ENCODE measurements around the gene PCDHA12. TPM values are rescaled to one million over a fixed set of nuclear protein-coding genes. Genes with fewer than 3 reads are reported as not detected.

The PCDHA12 gene
- total and polyA plus RNA-seq, 2 donors (not counting 3 experiments of a cell fraction or from before 2014, with no cell fraction given), result 0.03 TPM; not detected in 1

DNA sequence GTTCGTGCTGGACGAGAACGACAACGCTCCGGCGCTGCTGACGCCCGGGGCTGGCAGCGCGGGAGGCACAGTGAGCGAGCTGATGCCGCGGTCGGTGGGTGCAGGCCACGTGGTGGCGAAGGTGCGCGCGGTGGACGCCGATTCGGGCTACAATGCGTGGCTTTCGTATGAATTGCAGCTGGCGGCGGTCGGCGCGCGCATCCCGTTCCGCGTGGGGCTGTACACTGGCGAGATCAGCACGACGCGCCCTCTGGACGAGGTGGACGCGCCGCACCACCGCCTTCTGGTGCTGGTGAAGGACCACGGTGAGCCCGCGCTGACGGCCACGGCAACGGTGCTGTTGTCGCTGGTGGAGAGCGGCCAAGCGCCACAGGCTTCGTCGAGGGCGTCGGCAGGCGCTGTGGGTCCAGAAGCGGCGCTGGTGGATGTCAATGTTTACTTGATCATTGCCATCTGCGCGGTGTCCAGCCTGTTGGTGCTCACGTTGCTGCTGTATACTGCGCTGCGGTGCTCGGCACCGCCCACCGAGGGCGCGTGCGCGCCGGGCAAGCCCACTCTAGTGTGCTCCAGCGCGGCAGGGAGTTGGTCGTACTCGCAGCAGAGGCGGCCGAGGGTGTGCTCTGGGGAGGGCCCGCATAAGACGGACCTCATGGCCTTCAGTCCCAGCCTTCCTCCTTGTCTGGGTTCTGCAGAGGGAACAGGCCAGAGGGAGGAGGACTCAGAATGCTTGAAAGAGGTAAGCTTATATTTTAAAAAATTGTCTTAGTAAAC, 9.0 kb downstream of the PCDHA12 start:
- Histone ChIP-seq H3K9me3 (replicated peaks; ENCODE audit: control insufficient read depth, insufficient read depth, low read length) (no peaks in the 10 kb centered on the region), H3K4me3 (replicated peaks in 1 of 3; ENCODE audit: insufficient read depth in 1 of 3, low read depth in 1 of 3, low read length in 3 of 3) (no peak overlapping the region), H3K27me3 (ENCODE audit: control insufficient read depth in 2 of 2, insufficient read depth in 2 of 2, low read length in 2 of 2) (peaks cover 0 to 5% of the 10 kb centered on the region in 2 experiments), H3K9me1 (replicated peaks; ENCODE audit: control insufficient read depth, extremely low read depth, insufficient read depth, low read length) (no peaks in the 10 kb centered on the region), H3K4me2 (ENCODE audit: insufficient read depth, low read length) (no peak overlapping the region), H3K9ac (replicated peaks; ENCODE audit: extremely low read depth, insufficient read depth, low read length) (no peak overlapping the region), H2AFZ (ENCODE audit: low read depth, low read length) (no peak overlapping the region), H3K4me1 (ENCODE audit: control insufficient read depth, extremely low read depth, insufficient read depth, low read length) (no peaks in the 10 kb centered on the region), H3K79me2 (ENCODE audit: control insufficient read depth, insufficient read depth, low read length) (no peaks in the 10 kb centered on the region), H3K27ac (ENCODE audit: insufficient read depth, low read depth, low read length) (no peak overlapping the region), H3K36me3 (ENCODE audit: control insufficient read depth in 2 of 2, extremely low read depth in 1 of 2, insufficient read depth in 2 of 2, low read length in 2 of 2) (no peaks in the 10 kb centered on the region), H4K20me1 (replicated peaks; ENCODE audit: control insufficient read depth, extremely low read depth, insufficient read depth, low read length) (no peaks in the 10 kb centered on the region)
- dilution Hi-C loops (cut with MboI; ENCODE audit: extremely low pct_ligation_motif_present, low sequenced_read_pairs) (no loop called here), intact Hi-C loops (cut with micrococcal nuclease) (loop anchor here (5.0 kb wide), 1 partner anchor 43 kb away; the partner anchor contains the start of gene PCDHAC1)
- no TSS peak for BruUV-seq (replicated peaks)
- ChIA-PET CTCF (interaction anchor here (2.2 kb wide), 1 partner anchor 156 kb away, joined by 12 read pairs; no protein-coding TSS in a partner anchor), POLR2A (no interaction called here)
- no peak for TF ChIP-seq EZH2 (IDR thresholded peaks at IDR 0.05; ENCODE audit: borderline replicate concordance, low read depth, low read length, severe bottlenecking)
- TF ChIP-seq, protein P1, sequence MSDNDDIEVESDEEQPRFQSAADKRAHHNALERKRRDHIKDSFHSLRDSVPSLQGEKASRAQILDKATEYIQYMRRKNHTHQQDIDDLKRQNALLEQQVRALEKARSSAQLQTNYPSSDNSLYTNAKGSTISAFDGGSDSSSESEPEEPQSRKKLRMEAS (IDR thresholded peaks at IDR 0.05; ENCODE audit: insufficient read depth, insufficient read length), result no peak
- TF ChIP-seq GATA2 (IDR thresholded peaks at IDR 0.05; ENCODE audit: insufficient read depth, insufficient read length, low read depth, low read length), result no peak
- TF ChIP-seq MYC (IDR thresholded peaks at IDR 0.05; ENCODE audit: low read depth, low read length), result no peak
- TF ChIP-seq POLR2AphosphoS5 (IDR thresholded peaks at IDR 0.05; ENCODE audit: insufficient read depth, low read depth, low read length), result no peak
- TF ChIP-seq FOS (IDR thresholded peaks at IDR 0.05; ENCODE audit: borderline replicate concordance, insufficient read depth, low read length), result no peak
- no peak for TF ChIP-seq POLR2A (IDR thresholded peaks at IDR 0.05; ENCODE audit: low read depth, low read length)
- no peak for TF ChIP-seq JUN (IDR thresholded peaks at IDR 0.05; ENCODE audit: borderline replicate concordance, insufficient read depth, insufficient read length, low read depth)
- TF ChIP-seq, protein P2, sequence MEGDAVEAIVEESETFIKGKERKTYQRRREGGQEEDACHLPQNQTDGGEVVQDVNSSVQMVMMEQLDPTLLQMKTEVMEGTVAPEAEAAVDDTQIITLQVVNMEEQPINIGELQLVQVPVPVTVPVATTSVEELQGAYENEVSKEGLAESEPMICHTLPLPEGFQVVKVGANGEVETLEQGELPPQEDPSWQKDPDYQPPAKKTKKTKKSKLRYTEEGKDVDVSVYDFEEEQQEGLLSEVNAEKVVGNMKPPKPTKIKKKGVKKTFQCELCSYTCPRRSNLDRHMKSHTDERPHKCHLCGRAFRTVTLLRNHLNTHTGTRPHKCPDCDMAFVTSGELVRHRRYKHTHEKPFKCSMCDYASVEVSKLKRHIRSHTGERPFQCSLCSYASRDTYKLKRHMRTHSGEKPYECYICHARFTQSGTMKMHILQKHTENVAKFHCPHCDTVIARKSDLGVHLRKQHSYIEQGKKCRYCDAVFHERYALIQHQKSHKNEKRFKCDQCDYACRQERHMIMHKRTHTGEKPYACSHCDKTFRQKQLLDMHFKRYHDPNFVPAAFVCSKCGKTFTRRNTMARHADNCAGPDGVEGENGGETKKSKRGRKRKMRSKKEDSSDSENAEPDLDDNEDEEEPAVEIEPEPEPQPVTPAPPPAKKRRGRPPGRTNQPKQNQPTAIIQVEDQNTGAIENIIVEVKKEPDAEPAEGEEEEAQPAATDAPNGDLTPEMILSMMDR (IDR thresholded peaks at IDR 0.05; ENCODE audit: extremely low read depth in 1 of 2, insufficient read depth in 1 of 2, low read depth in 1 of 2, low read length in 2 of 2), result no peak
- FAIRE-seq (no peak), DNase-seq (ENCODE audit: low read depth, low spot score) (no peak)
